ENCODE measurements around the gene ZNF496. TPM values are rescaled to one million over a fixed set of nuclear protein-coding genes. Genes with fewer than 3 reads are reported as not detected.
"Not testable (repeated sequence)": the region's sequence is repeated elsewhere in the genome, so short reads cannot be mapped to it uniquely, and the experiment has no call there.

The ZNF496 gene
- total and polyA plus RNA-seq, 2 of the 13 experiments (the other 11 are each of a cell fraction or from before 2014, with no cell fraction given), result 14.8 to 18.6 TPM

DNA sequence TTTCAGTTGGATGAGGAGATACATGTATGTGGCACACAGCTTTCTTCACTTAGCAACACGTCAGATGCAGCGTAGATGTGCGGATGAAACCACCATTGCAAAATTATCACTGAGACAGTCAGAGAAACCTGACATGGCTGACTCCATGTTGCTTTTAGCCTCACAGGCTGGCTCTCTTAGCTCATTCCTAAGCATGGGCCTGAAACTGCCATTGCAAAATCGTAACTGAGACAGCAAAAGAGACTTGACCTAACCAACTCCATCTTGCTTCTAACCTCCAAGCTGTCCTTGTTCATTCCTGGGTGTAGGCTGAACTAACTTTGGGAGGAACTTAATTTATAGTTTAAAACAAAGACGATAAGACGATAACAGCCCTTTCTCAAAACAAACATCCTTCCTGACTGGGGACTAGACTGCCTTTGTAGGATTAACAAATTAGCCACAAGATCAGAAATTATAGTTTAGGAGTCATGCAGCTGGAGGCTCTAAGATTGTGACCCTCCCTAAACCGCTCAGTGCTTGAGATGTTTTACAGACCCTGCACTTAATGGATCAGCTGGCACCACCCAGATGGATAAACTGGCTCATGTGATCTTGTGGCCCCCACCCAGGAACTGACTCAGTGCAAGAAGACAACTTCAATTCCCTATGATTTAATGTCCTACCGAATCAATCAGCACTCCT lies 43.1 kb upstream of the ZNF496 start:
- H3K9ac ChIP-seq (ENCODE audit: insufficient read depth, low read depth, low read length); H3K4me2 ChIP-seq (ENCODE audit: low read depth, low read length); DNase-seq (ENCODE audit: low spot score); H3K36me3 ChIP-seq (replicated peaks in 1 of 2; ENCODE audit: control insufficient read depth in 1 of 2, insufficient read depth in 2 of 2, low read length in 2 of 2); H4K20me1 ChIP-seq (ENCODE audit: insufficient read depth, low read length); ATAC-seq; H3K4me3 ChIP-seq (replicated peaks in 1 of 3; ENCODE audit: insufficient read depth in 1 of 3, low read depth in 2 of 3, low read length in 3 of 3); H3K9me3 ChIP-seq (ENCODE audit: low read length); FAIRE-seq; POLR2A ChIA-PET; H3K79me2 ChIP-seq (ENCODE audit: insufficient read depth, low read length); BruUV-seq (replicated peaks); in situ Hi-C loops (cut with HindIII; ENCODE audit: extremely low pct_ligation_motif_present, low pct_unique_long_range_greater_than_20kb); H2AFZ ChIP-seq (ENCODE audit: low read length); H3K4me1 ChIP-seq (ENCODE audit: insufficient read depth, low read length); H3K27ac ChIP-seq (ENCODE audit: extremely low read length, insufficient read depth, low read length): not testable (repeated sequence)
- WGBS (ENCODE audit: low lambda C conversion rate), result 63% methylated on average over 7 of the region's 8 CpGs
- H3K27me3 ChIP-seq (ENCODE audit: control insufficient read depth in 1 of 2, insufficient read depth in 2 of 2, low read length in 2 of 2), result peaks cover 0 to 26% of the 10 kb centered on the region in 2 experiments; a peak in 3 of 5 replicates
- intact Hi-C loops (cut with micrococcal nuclease; ENCODE audit: unreplicated experiment), result loop anchor here (1.0 to 5.0 kb wide), 2 partner anchors 203 to 331 kb away; no protein-coding TSS in a partner anchor
- CTCF ChIA-PET (ENCODE audit: low intra/inter-chr PET ratio, low total read pairs), result interaction anchor here (0.7 kb wide), 1 partner anchor 106 kb away, joined by 3 read pairs; no protein-coding TSS in a partner anchor

DNA sequence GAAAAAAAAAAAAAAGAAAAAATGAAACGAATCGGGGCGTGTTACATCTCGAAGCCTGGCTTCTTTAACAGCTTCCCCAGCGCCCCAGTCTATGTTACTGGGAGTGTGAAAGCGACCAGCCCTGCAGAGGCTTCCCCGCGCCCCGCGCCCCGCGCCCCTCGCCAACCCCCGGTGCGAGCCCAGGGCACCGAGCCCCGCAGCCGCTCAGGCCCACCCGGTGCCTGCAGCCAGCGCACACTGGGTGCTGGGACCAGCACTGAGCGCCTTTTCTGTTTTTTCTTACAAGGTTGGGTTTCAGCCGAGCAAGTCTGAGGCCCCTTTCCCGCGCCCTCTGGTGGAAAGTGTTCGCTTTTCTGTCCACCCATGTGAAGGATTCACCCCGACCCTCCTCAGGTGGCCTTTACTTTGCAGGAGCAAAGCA lies 42.1 kb upstream of the ZNF496 start:
- Histone ChIP-seq H2AFZ (ENCODE audit: low read length) (no peak overlapping the region), H3K9ac (ENCODE audit: insufficient read depth, low read depth, low read length) (no peak overlapping the region), H3K79me2 (ENCODE audit: insufficient read depth, low read length) (no peaks in the 10 kb centered on the region), H3K27ac (ENCODE audit: extremely low read length, insufficient read depth, low read length) (no peak overlapping the region), H4K20me1 (ENCODE audit: insufficient read depth, low read length) (no peaks in the 10 kb centered on the region), H3K4me2 (ENCODE audit: low read depth, low read length) (no peak overlapping the region), H3K36me3 (replicated peaks in 1 of 2; ENCODE audit: control insufficient read depth in 1 of 2, insufficient read depth in 2 of 2, low read length in 2 of 2) (no peaks in the 10 kb centered on the region), H3K9me3 (ENCODE audit: low read length) (no peaks in the 10 kb centered on the region), H3K27me3 (ENCODE audit: control insufficient read depth in 1 of 2, insufficient read depth in 2 of 2, low read length in 2 of 2) (peaks cover 0 to 26% of the 10 kb centered on the region in 2 experiments; a peak in 3 of 5 replicates), H3K4me1 (ENCODE audit: insufficient read depth, low read length) (no peaks in the 10 kb centered on the region), H3K4me3 (replicated peaks in 1 of 3; ENCODE audit: insufficient read depth in 1 of 3, low read depth in 2 of 3, low read length in 3 of 3) (no peak overlapping the region)
- intact Hi-C loops (cut with micrococcal nuclease; ENCODE audit: unreplicated experiment), result loop anchor here (1.0 to 5.0 kb wide), 2 partner anchors 204 to 330 kb away; no protein-coding TSS in a partner anchor
- no TSS peak for BruUV-seq (replicated peaks)
- POLR2A ChIA-PET, result no interaction called here
- FAIRE-seq (no peak), DNase-seq (ENCODE audit: low spot score) (peak; percentile 6), ATAC-seq (peak; percentile 80)
- in situ Hi-C loops (cut with HindIII; ENCODE audit: extremely low pct_ligation_motif_present, low pct_unique_long_range_greater_than_20kb), result no loop called here
- WGBS (ENCODE audit: low lambda C conversion rate), result 69% methylated on average over 26 of the region's 26 CpGs
- CTCF ChIA-PET (ENCODE audit: low intra/inter-chr PET ratio, low total read pairs), result interaction anchor here (0.7 kb wide), 1 partner anchor 105 kb away, joined by 3 read pairs; no protein-coding TSS in a partner anchor
- no peak for TF ChIP-seq IRF2 (CRISPR knock-in tag; IDR thresholded peaks at IDR 0.05)
- no peak for TF ChIP-seq SIN3B (IDR thresholded peaks at IDR 0.05; ENCODE audit: low read length)
- peak; percentile 92 for TF ChIP-seq ZNF768 (CRISPR knock-in tag; IDR thresholded peaks at IDR 0.05)
- no peak for TF ChIP-seq U2AF1 (optimal IDR thresholded peaks at IDR 0.05; ENCODE audit: low read depth, low read length)
- no peak for TF ChIP-seq ZNF616 (CRISPR knock-in tag; IDR thresholded peaks at IDR 0.05; ENCODE audit: low read depth)
- no peak for TF ChIP-seq KAT7 (CRISPR knock-in tag; IDR thresholded peaks at IDR 0.05; ENCODE audit: borderline replicate concordance)
- TF ChIP-seq, protein P1, sequence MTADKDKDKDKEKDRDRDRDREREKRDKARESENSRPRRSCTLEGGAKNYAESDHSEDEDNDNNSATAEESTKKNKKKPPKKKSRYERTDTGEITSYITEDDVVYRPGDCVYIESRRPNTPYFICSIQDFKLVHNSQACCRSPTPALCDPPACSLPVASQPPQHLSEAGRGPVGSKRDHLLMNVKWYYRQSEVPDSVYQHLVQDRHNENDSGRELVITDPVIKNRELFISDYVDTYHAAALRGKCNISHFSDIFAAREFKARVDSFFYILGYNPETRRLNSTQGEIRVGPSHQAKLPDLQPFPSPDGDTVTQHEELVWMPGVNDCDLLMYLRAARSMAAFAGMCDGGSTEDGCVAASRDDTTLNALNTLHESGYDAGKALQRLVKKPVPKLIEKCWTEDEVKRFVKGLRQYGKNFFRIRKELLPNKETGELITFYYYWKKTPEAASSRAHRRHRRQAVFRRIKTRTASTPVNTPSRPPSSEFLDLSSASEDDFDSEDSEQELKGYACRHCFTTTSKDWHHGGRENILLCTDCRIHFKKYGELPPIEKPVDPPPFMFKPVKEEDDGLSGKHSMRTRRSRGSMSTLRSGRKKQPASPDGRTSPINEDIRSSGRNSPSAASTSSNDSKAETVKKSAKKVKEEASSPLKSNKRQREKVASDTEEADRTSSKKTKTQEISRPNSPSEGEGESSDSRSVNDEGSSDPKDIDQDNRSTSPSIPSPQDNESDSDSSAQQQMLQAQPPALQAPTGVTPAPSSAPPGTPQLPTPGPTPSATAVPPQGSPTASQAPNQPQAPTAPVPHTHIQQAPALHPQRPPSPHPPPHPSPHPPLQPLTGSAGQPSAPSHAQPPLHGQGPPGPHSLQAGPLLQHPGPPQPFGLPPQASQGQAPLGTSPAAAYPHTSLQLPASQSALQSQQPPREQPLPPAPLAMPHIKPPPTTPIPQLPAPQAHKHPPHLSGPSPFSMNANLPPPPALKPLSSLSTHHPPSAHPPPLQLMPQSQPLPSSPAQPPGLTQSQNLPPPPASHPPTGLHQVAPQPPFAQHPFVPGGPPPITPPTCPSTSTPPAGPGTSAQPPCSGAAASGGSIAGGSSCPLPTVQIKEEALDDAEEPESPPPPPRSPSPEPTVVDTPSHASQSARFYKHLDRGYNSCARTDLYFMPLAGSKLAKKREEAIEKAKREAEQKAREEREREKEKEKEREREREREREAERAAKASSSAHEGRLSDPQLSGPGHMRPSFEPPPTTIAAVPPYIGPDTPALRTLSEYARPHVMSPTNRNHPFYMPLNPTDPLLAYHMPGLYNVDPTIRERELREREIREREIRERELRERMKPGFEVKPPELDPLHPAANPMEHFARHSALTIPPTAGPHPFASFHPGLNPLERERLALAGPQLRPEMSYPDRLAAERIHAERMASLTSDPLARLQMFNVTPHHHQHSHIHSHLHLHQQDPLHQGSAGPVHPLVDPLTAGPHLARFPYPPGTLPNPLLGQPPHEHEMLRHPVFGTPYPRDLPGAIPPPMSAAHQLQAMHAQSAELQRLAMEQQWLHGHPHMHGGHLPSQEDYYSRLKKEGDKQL (CRISPR knock-in tag; IDR thresholded peaks at IDR 0.05; ENCODE audit: low read depth), result no peak
- no peak for TF ChIP-seq IRX3 (CRISPR knock-in tag; IDR thresholded peaks at IDR 0.05; ENCODE audit: borderline replicate concordance, low read depth)
- no peak for TF ChIP-seq DPF2 (CRISPR knock-in tag; IDR thresholded peaks at IDR 0.05; ENCODE audit: borderline replicate concordance, low read depth)
- TF ChIP-seq RFXAP (CRISPR knock-in tag; IDR thresholded peaks at IDR 0.05; ENCODE audit: borderline replicate concordance), result no peak
- TF ChIP-seq TAF1 (CRISPR knock-in tag; IDR thresholded peaks at IDR 0.05), result no peak
